Measurements from ENCODE around the gene FICD. TPM values are rescaled to one million over a fixed set of nuclear protein-coding genes. Genes with fewer than 3 reads are reported as not detected.

Gene FICD
- total and polyA plus RNA-seq, 9 of the 15 experiments (the other 6 are each of a cell fraction or from before 2014, with no cell fraction given): 0.88 to 4.5 (median 1.9) TPM

GRCh38 chr12:108543652-108544051, 28.6 kb downstream of the FICD start (continued):
- TF ChIP-seq BCLAF1 (IDR thresholded peaks at IDR 0.05; ENCODE audit: borderline replicate concordance in 1 of 2, control insufficient read depth in 1 of 2, low read depth in 2 of 2, low read length in 1 of 2): no peak
- TF ChIP-seq MXD1 (CRISPR knock-in tag; IDR thresholded peaks at IDR 0.05; ENCODE audit: borderline replicate concordance, poor library complexity, severe bottlenecking): no peak
- TF ChIP-seq CREB3 (tag; conservative IDR thresholded peaks at IDR 0.05; ENCODE audit: low read depth): no peak
- no peak for TF ChIP-seq ZMIZ1 (IDR thresholded peaks at IDR 0.05; ENCODE audit: low read depth in 2 of 2, low read length in 2 of 2)

All from K562 (cell line).